ENCODE data around the gene TANGO6.
"Not testable (repeated sequence)": the region's sequence is repeated elsewhere in the genome, so short reads cannot be mapped to it uniquely, and the experiment has no call there.

Gene TANGO6

GRCh38 chr16:68969338-68969737, 126.0 kb downstream of the TANGO6 start:
- DNase-seq (ENCODE audit: low spot score) = no peak

GRCh38 chr16:68972013-68972412, 128.7 kb downstream of the TANGO6 start:
- no peak for DNase-seq (ENCODE audit: low spot score)

DNA sequence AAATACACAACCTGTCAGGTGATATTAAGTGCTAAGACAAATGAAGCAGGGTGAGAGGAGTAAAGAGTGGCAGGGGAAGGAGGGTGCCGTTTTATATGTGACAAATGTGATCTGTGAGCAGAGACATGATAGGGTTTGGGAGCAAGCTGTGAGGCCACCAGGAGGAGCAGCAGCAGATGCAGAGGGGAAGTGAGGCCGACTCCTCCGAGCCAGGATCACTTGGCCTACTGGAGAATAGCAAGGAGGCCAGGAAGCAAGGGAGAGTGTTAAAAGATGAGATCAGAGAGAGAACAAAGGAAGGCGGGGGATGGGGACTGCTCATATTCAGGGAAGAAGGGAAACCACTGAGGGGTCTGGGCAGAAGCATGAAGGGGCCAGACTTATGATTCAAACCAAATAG, 129.4 kb downstream of the TANGO6 start:
- DNase-seq (ENCODE audit: low spot score) = no peak

GRCh38 chr16:68973611-68974120, 130.3 kb downstream of the TANGO6 start:
- no peak for DNase-seq (ENCODE audit: low spot score)

- DNase-seq (ENCODE audit: low spot score) = no peak
Measured at GRCh38 chr16:68978303-68978954, 135.1 kb downstream of the TANGO6 start.

- DNase-seq (ENCODE audit: low spot score) = no peak
Measured at GRCh38 chr16:68980695-68981315, 137.5 kb downstream of the TANGO6 start.

DNA sequence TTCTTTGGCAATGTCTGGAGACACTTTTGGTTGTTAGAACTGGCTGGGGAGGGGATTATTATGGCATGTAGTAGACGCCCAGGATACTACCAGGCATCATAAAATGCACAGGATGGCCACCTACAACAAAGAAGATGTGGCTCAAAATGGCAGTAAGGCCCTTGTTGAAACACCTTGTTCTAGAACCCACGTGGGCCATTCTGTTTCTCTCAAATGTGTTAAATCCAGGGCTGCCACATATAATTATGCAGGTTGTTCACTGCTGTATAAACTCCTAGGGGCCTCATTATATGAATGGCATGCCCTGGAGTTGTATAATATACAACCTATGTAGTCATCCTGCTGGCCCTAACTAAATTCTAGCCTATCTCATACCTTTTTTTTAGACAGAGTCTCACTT, 138.6 kb downstream of the TANGO6 start:
- no peak for DNase-seq (ENCODE audit: low spot score)

DNA sequence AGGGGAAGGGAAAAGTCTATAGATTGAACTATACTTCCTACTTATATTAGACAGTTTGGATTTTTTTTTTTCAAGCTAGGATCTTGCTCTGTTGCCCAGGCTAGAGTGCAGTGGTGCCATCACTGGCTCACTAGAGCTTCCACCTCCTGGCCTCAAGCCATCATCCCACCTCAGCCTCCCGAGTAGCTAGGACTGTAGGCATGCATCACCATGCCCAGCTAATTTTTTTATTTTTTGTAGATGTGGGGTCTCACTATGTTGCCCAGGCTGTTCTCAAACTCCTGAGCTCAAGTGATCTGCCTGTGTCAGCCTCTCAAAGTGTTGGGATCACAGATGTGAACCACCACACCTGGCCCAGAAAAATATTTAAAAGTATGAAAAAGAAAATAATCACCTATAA, 141.1 kb downstream of the TANGO6 start:
- DNase-seq (ENCODE audit: low spot score) = no peak

- DNase-seq (ENCODE audit: low spot score) = no peak
Measured at GRCh38 chr16:68985268-68985667, 141.9 kb downstream of the TANGO6 start.

- DNase-seq (ENCODE audit: low spot score) = no peak
Measured at GRCh38 chr16:68985855-68986254, 142.5 kb downstream of the TANGO6 start.

GRCh38 chr16:68987734-68988457, 144.6 kb downstream of the TANGO6 start:
- DNase-seq (ENCODE audit: low spot score) = no peak

GRCh38 chr16:68990172-68990845, 147.0 kb downstream of the TANGO6 start:
- DNase-seq (ENCODE audit: low spot score) = not testable (repeated sequence)

- DNase-seq (ENCODE audit: low spot score) = no peak
Measured at GRCh38 chr16:68991075-68991474, 147.7 kb downstream of the TANGO6 start.

DNA sequence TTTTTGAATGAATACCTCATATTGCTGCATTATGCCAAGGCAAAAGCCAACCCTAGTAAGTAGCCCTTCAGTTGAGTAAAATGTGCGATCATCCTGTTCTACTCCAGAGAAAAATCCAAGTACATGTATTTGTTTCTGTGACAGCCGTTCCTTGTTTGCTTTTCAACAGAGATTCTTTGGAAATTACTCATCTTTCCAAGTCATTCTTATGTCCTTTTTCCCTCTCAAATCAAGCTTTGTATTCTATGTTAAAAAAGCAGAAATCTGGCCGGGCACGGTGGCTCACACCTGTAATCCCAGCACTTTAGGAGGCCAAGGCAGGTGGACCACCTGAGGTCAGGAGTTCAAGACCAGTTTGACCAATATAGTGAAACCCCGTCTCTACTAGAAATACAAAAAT, 149.2 kb downstream of the TANGO6 start:
- DNase-seq (ENCODE audit: low spot score) = peak; percentile 50

DNA sequence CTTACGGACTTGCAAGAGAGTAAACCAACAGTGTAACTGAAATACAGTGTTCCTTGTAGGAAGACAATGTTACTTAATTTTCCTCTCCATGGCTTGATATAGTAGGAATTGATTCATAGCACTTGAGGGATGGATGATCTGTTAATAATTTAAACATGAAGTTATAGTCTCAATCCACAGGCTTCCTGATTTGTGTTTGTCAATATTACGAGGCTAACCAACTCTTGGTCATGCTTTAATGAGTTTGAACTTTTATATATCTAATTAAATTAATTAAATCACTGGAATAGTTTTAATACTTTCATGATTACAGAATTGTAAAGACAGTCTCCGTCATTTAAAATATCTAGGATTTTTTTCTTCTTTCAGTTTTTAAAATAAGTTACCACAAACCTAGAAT, 150.1 kb downstream of the TANGO6 start:
- no peak for DNase-seq (ENCODE audit: low spot score)

- DNase-seq (ENCODE audit: low spot score) = no peak
Measured at GRCh38 chr16:68993885-68994284, 150.6 kb downstream of the TANGO6 start.

GRCh38 chr16:68994324-68994723, 151.0 kb downstream of the TANGO6 start:
- no peak for DNase-seq (ENCODE audit: low spot score)

GRCh38 chr16:68995011-68995504, 151.7 kb downstream of the TANGO6 start:
- DNase-seq (ENCODE audit: low spot score) = peak; percentile 62

DNA sequence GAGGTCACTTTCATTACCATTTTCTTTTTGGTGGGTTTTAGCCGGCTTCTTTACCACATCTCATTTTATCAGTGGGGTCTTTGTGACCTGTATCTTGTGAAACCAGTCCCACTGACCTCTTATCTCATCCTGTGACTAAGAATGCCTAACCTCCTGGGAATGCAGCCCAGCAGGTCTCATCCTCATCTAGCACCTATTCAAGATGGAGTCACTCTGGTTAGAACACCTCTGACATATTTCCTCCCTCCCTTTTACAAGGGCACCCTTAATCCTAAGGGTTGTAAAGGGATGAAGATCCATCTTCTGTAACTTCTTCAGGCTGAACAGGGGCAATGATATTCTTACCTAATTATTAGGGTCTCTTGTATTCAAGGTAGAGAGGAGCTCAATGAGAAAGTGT, 154.2 kb downstream of the TANGO6 start:
- no peak for DNase-seq (ENCODE audit: low spot score)

DNA sequence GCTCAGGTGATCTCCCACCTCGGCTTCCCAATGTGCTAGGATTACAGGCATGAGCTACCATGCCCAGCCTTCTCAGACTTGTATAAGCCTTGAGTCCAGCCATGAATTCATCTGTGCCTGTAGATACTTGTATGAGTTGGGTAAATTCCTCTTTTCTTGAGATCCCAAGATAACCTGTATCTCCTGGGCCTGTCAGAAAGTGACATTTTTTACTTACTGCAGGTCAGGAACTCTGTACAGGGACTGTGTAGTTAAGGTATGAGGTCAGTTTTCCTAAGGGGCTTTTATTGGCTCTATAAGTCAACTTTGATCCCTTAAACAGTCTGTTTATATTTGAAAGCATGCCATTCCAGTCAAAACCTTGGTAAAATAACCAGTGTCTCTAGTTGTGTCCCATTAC, 155.8 kb downstream of the TANGO6 start:
- DNase-seq (ENCODE audit: low spot score) = no peak

DNA sequence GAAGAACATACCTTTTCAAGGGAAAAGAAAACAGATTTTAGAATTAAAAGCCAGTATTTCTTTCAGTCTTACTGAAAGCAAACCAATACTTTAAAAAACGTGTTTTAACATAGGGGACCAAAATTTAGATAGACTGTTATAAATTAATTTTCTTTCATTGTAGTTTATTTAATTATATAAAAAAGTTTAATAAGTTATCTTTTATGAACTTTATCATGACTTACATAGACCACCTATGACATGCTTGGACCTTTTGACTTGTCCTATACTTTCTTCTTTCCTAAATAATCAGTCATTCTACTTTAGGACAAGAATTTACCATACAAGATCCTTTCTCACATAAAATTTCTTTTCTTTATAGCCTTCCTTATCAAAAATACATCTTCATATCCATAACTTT, 160.2 kb downstream of the TANGO6 start:
- peak; percentile 34 for DNase-seq (ENCODE audit: low spot score)

DNA sequence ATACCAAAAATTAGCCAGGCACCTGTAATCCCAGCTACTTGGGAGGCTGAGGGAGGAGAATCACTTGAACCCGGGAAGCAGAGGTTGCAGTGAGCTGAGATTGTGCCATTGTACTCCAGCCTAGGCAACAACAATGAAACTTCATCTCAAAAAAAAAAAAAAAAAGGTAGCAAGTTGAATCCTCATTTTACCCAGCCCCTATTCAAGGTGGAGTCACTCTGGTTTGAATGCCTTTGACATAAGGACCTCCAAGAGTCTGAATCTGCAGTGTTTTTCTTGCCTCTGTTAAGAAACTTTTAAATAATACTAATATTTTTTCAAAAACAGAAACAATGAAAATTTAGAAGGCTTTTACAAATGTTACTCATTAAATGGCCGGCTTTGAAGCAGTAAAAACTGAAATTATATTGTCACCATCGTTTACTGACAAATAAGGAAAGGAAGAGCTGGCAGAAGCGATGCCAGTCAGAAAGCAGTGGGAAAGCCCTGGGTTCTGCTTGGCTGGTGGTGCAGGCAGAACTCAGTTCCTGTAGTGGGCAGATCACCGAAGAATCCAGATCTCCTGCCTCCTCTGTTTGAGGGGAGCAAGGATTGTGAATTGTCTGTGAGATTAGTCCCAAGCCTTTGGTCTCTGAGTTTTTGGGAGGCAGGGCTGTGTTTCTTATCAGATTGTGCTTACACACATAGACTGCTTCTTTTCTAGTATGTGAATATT, 162.5 kb downstream of the TANGO6 start:
- no peak for DNase-seq (ENCODE audit: low spot score)

Measured in RKO (cell line).